ENCODE data around the gene ZNRF2.
A peak's percentile ranks its signal among the peaks of the same experiment; 100 is the strongest.

ZNRF2 gene

DNA sequence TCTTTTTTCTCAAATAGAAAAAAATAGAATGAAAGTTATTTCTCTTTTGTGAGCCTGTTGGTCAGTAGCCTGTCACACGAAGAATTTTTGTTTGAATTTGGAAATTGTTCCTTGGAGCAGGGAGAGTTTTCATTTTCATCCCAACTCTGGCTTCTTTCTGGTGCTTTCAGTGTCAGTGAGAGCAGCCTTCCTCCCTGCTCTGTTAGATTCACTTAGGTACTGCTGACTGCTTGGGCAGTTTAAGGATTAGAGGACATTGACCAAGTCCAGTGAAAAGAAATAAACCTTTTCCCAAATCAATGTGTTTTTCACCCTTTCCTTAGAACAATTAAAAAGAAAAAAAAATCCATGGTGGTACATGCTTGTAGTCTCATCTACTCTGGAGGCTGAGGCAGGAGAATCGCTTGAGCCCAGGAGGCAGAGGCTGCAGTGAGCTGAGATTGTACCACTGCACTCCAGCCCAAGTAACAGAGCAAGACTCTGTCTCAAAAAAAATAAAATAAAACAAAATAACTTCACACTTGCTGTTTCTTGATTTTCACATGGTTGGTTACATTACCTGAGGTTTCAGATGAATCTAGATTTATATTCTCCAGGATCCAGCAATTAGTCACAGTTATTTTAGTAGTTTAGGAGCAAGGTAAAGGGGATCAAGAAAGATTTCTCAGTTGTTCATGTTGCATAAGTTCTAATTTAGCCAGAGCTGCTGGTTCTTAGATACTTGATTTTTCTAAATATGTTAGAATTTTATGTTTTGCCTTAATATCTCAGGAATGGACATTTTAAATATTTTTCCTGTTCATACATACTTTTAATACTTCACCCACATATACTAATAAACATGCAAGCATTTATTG, 63.1 kb downstream of the ZNRF2 start:
- TF ChIP-seq, protein P1, sequence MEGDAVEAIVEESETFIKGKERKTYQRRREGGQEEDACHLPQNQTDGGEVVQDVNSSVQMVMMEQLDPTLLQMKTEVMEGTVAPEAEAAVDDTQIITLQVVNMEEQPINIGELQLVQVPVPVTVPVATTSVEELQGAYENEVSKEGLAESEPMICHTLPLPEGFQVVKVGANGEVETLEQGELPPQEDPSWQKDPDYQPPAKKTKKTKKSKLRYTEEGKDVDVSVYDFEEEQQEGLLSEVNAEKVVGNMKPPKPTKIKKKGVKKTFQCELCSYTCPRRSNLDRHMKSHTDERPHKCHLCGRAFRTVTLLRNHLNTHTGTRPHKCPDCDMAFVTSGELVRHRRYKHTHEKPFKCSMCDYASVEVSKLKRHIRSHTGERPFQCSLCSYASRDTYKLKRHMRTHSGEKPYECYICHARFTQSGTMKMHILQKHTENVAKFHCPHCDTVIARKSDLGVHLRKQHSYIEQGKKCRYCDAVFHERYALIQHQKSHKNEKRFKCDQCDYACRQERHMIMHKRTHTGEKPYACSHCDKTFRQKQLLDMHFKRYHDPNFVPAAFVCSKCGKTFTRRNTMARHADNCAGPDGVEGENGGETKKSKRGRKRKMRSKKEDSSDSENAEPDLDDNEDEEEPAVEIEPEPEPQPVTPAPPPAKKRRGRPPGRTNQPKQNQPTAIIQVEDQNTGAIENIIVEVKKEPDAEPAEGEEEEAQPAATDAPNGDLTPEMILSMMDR (IDR thresholded peaks at IDR 0.05; ENCODE audit: insufficient read depth, low read length, poor library complexity, severe bottlenecking), result no peak
- no peak for DNase-seq (ENCODE audit: extremely low read depth, insufficient read length)
- H3K27me3 ChIP-seq (replicated peaks; ENCODE audit: control insufficient read depth, insufficient read depth, low read length), result no peaks in the 10 kb centered on the region
- H3K4me3 ChIP-seq (replicated peaks; ENCODE audit: low read depth, low read length), result no peak overlapping the region
- no peaks in the 10 kb centered on the region for H3K36me3 ChIP-seq (ENCODE audit: control insufficient read depth, insufficient read depth, low read length)

DNA sequence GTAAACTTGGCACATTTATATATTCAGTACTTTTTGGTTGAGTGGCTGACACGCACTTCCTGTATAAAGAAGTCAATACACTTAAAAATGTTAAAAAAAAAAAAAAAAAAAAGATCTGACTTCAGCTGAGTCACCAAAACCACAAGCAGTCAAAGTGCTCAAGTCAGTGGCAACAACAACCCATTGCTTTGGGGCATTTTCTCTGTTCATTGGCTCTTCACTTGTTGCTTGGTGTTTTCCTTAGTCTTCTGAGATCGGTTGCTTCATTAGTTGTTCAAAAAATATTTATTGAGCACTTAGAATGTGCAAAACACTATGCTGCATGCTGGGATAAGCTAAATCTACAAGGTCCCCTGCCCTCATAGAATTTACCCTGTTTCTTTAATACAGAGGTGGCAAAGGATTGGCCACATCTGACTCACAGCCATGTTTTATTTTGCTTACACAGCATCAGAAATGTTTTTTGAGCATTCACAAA, 63.7 kb downstream of the ZNRF2 start:
- peak overlapping the region; percentile 46 for H3K4me3 ChIP-seq (replicated peaks; ENCODE audit: low read depth, low read length)
- DNase-seq (ENCODE audit: extremely low read depth, insufficient read length), result peak; percentile 74
- no peaks in the 10 kb centered on the region for H3K36me3 ChIP-seq (ENCODE audit: control insufficient read depth, insufficient read depth, low read length)
- TF ChIP-seq, protein P1 (IDR thresholded peaks at IDR 0.05; ENCODE audit: insufficient read depth, low read length, poor library complexity, severe bottlenecking), result no peak
- H3K27me3 ChIP-seq (replicated peaks; ENCODE audit: control insufficient read depth, insufficient read depth, low read length), result no peaks in the 10 kb centered on the region

DNA sequence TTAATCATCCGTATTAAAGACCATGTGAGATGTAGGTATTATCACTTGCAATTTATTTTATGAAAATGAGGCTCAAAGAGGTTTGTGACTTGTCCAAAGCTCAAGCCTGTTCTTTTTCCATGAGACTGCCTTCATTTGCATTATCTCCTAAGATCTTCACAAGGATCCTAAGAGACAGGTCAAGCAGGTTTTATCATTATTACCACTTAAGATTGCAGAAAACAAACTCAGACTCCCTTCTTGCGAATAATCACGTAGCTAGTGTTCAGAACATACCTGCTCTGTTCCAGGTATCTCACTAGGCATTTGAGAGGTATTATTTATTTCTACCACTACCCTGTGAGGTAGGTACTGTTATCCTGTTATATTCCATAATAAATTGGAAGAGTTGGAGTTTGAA, 64.8 kb downstream of the ZNRF2 start:
- TF ChIP-seq, protein P1 (IDR thresholded peaks at IDR 0.05; ENCODE audit: insufficient read depth, low read length, poor library complexity, severe bottlenecking), result no peak
- Histone ChIP-seq H3K27me3 (replicated peaks; ENCODE audit: control insufficient read depth, insufficient read depth, low read length) (no peaks in the 10 kb centered on the region), H3K36me3 (ENCODE audit: control insufficient read depth, insufficient read depth, low read length) (no peaks in the 10 kb centered on the region), H3K4me3 (replicated peaks; ENCODE audit: low read depth, low read length) (no peak overlapping the region)
- DNase-seq (ENCODE audit: extremely low read depth, insufficient read length), result no peak

DNA sequence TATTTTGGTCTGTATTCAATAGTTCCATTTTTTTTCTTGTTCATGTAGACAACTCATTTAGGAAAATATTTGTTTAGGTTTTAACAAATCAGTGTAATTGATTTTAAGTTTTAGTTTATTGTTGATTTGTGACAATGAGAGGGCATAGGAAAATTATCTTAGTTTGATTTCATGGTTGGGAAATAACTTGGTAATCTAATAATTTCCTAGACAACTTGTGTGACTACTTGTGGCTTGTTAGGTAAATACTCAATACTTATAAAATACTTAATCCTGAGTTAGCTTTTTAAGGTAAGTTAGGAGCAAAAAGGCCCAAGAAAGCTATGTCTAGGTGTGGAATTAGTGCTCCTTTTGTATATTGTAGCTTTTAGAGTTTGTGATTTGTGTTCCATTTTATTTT, 65.4 kb downstream of the ZNRF2 start:
- TF ChIP-seq, protein P1 (IDR thresholded peaks at IDR 0.05; ENCODE audit: insufficient read depth, low read length, poor library complexity, severe bottlenecking), result no peak
- Histone ChIP-seq H3K27me3 (replicated peaks; ENCODE audit: control insufficient read depth, insufficient read depth, low read length) (no peaks in the 10 kb centered on the region), H3K36me3 (ENCODE audit: control insufficient read depth, insufficient read depth, low read length) (no peaks in the 10 kb centered on the region), H3K4me3 (replicated peaks; ENCODE audit: low read depth, low read length) (no peak overlapping the region)
- DNase-seq (ENCODE audit: extremely low read depth, insufficient read length), result no peak

DNA sequence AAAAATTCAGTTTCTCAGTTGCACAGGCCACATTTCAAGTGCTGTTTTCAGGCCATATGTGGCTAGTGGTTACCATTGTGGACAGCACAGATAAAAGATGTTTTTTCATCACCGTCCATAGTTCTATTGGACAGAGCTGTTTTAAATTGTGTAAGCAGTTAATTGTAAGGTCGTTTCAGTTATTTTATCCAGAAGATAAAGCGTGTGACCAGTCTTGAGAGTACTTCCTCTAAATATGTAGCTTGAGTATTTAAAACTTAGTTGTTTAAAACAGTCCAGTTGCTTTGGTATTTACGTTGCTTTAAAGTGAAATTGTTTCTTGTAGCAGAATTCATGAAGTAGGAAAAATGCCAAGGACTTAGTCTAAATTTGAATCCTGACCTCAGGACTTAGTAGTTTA, 66.9 kb downstream of the ZNRF2 start:
- Histone ChIP-seq H3K27me3 (replicated peaks; ENCODE audit: control insufficient read depth, insufficient read depth, low read length) (no peaks in the 10 kb centered on the region), H3K4me3 (replicated peaks; ENCODE audit: low read depth, low read length) (no peak overlapping the region), H3K36me3 (ENCODE audit: control insufficient read depth, insufficient read depth, low read length) (no peaks in the 10 kb centered on the region)
- TF ChIP-seq, protein P1 (IDR thresholded peaks at IDR 0.05; ENCODE audit: insufficient read depth, low read length, poor library complexity, severe bottlenecking), result no peak
- DNase-seq (ENCODE audit: extremely low read depth, insufficient read length), result no peak

All from GM06990 (cell line).